ENCODE data around the gene IFITM5. TPM values are rescaled to one million over a fixed set of nuclear protein-coding genes. Genes with fewer than 3 reads are reported as not detected.

The IFITM5 gene
- total RNA-seq, 4 donors from 2014 or later, result not detected

GRCh38 chr11:291281-292210 lies 7.8 kb downstream of the IFITM5 start:
- peaks cover 0 to 32% (median 0%) of the 10 kb centered on the region in 3 donors for H3K36me3 ChIP-seq
- intact Hi-C loops (cut with DNase I), result no loop called here
- H3K4me3 ChIP-seq, result no peak overlapping the region
- H3K27ac ChIP-seq, result no peak overlapping the region
- no peaks in the 10 kb centered on the region for H3K9me3 ChIP-seq
- WGBS, 2 donors, result 86 to 88% methylated on average over 18 to 34 of the region's 44 CpGs
- no peak for DNase-seq
- H3K4me1 ChIP-seq, result peaks cover 10 to 29% (median 17%) of the 10 kb centered on the region in 3 donors
- H3K27me3 ChIP-seq, result peaks cover 0 to 34% (median 2%) of the 10 kb centered on the region in 4 donors
- TF ChIP-seq POLR2A (IDR thresholded peaks at IDR 0.05) (no peak), CTCF (IDR thresholded peaks at IDR 0.05) (no peak)

- no peaks in the 10 kb centered on the region for H3K9me3 ChIP-seq
- no peak for DNase-seq
- 92% methylated on average over 7 of the region's 13 CpGs; no CpG with 5 or more reads in 1 of the 2 donors for WGBS, 2 donors
- no peak for TF ChIP-seq CTCF (IDR thresholded peaks at IDR 0.05)
- no peak for TF ChIP-seq POLR2A (IDR thresholded peaks at IDR 0.05)
- H3K36me3 ChIP-seq, result peaks cover 0 to 32% (median 0%) of the 10 kb centered on the region in 3 donors
- peaks cover 10 to 29% (median 17%) of the 10 kb centered on the region in 3 donors for H3K4me1 ChIP-seq
- peaks cover 0 to 34% (median 2%) of the 10 kb centered on the region in 4 donors for H3K27me3 ChIP-seq
- no peak overlapping the region for H3K4me3 ChIP-seq
- intact Hi-C loops (cut with DNase I), result no loop called here
- no peak overlapping the region for H3K27ac ChIP-seq
Observed at GRCh38 chr11:290621-291231, 8.6 kb downstream of the IFITM5 start.

GRCh38 chr11:289712-290620 lies 9.4 kb downstream of the IFITM5 start:
- no peaks in the 10 kb centered on the region for H3K9me3 ChIP-seq
- peaks cover 10 to 29% (median 17%) of the 10 kb centered on the region in 3 donors for H3K4me1 ChIP-seq
- intact Hi-C loops (cut with DNase I), result no loop called here
- WGBS, 2 donors, result 81 to 89% methylated on average over 16 to 21 of the region's 48 CpGs
- DNase-seq, result no peak
- peak overlapping the region in 3 of 4 donors; percentile 55 to 95 (median 76) for H3K4me3 ChIP-seq
- peaks cover 0 to 32% (median 0%) of the 10 kb centered on the region in 3 donors for H3K36me3 ChIP-seq
- TF ChIP-seq POLR2A (IDR thresholded peaks at IDR 0.05) (no peak), CTCF (IDR thresholded peaks at IDR 0.05) (no peak)
- H3K27ac ChIP-seq, result peak overlapping the region in 3 of 4 donors; percentile 40 to 84 (median 79)
- peaks cover 0 to 40% (median 2%) of the 10 kb centered on the region in 4 donors for H3K27me3 ChIP-seq

GRCh38 chr11:289398-289711 lies 10.0 kb downstream of the IFITM5 start:
- no peak for TF ChIP-seq POLR2A (IDR thresholded peaks at IDR 0.05)
- TF ChIP-seq CTCF (IDR thresholded peaks at IDR 0.05), result no peak
- Histone ChIP-seq H3K4me1 (peaks cover 10 to 29% (median 17%) of the 10 kb centered on the region in 3 donors), H3K4me3 (peak overlapping the region; percentile 55 to 95 (median 74)), H3K9me3 (no peaks in the 10 kb centered on the region), H3K27ac (peak overlapping the region; percentile 40 to 84 (median 74)), H3K27me3 (peaks cover 0 to 44% (median 2%) of the 10 kb centered on the region in 4 donors), H3K36me3 (peaks cover 0 to 26% (median 0%) of the 10 kb centered on the region in 3 donors)
- no peak for DNase-seq
- WGBS, 2 donors, result no CpG with 5 or more reads among the region's 14 CpGs
- intact Hi-C loops (cut with DNase I), result no loop called here
